ENCODE measurements around the gene ADCY10. TPM values are rescaled to one million over a fixed set of nuclear protein-coding genes. Genes with fewer than 3 reads are reported as not detected.

The ADCY10 gene
- total RNA-seq, 1 experiment from 2014 or later = 0.10 TPM

GRCh38 chr1:167761400-167761799 is 152.5 kb downstream of the ADCY10 start:
- DNase-seq (ENCODE audit: low read depth, low spot score) (no peak), ATAC-seq (no peak)
- Histone ChIP-seq H3K27ac (ENCODE audit: low read length) (no peak overlapping the region), H3K9me3 (ENCODE audit: control insufficient read depth, insufficient read depth, low read depth, low read length) (no peaks in the 10 kb centered on the region), H3K27me3 (ENCODE audit: control insufficient read depth, insufficient read depth, low read length) (no peaks in the 10 kb centered on the region), H3K4me1 (ENCODE audit: control insufficient read depth, insufficient read depth, low read length) (no peaks in the 10 kb centered on the region), H3K4me3 (ENCODE audit: low read depth in 2 of 2, low read length in 2 of 2) (no peak overlapping the region), H3K36me3 (ENCODE audit: control insufficient read depth, insufficient read depth, low read length) (no peaks in the 10 kb centered on the region)
- TF ChIP-seq CTCF (IDR thresholded peaks at IDR 0.05) = no peak
- no peak for TF ChIP-seq POLR2AphosphoS5 (IDR thresholded peaks at IDR 0.05; ENCODE audit: low read depth, low read length)
- no peak for TF ChIP-seq REST (IDR thresholded peaks at IDR 0.05; ENCODE audit: insufficient read depth in 1 of 2, low read depth in 2 of 2, low read length in 1 of 2)
- TF ChIP-seq SIN3A (IDR thresholded peaks at IDR 0.05; ENCODE audit: borderline replicate concordance, insufficient read depth, low read depth, low read length) = no peak
- no peak for TF ChIP-seq TCF7L2 (IDR thresholded peaks at IDR 0.05; ENCODE audit: low read depth, low read length)
- intact Hi-C loops (cut with micrococcal nuclease; ENCODE audit: unreplicated experiment) = no loop called here
- ChIA-PET POLR2A (no interaction called here), CTCF (no interaction called here)
- no TSS peak for BruUV-seq (replicated peaks)
- in situ Hi-C loops (cut with HindIII; ENCODE audit: low pct_unique_long_range_greater_than_20kb, low sequenced_read_pairs) = no loop called here

Other genes with a start within 250 kb of the ADCY10 start
- gene MPZL1, start 192.2 kb downstream of the ADCY10 start, total RNA-seq (2021; ENCODE audit: unreplicated experiment) = 72.0 TPM
- gene DCAF6, start 22.5 kb upstream of the ADCY10 start, total RNA-seq (2021; ENCODE audit: unreplicated experiment) = 67.7 TPM
- gene MPC2, start 22.9 kb upstream of the ADCY10 start, total RNA-seq (2021; ENCODE audit: unreplicated experiment) = 71.7 TPM
- gene GPR161, start 222.8 kb upstream of the ADCY10 start, total RNA-seq (2021; ENCODE audit: unreplicated experiment) = 2.4 TPM